HepG2 (cell line): Measurements from ENCODE around the gene GALR3. TPM values are rescaled to one million over a fixed set of nuclear protein-coding genes. Genes with fewer than 3 reads are reported as not detected.
A peak's percentile ranks its signal among the peaks of the same experiment; 100 is the strongest.

Experiments used
- ATAC-seq: fragments of 200-7000 bp; cut with Tn5 transposase; 3 replicates; pipeline ENCODE4 v1.9.1; 2020; ENCODE audit warnings: mild to moderate bottlenecking, moderate library complexity
- BruUV-seq: library from RNA; stranded (reverse); fragments of 400-500 nt; replicated peaks from 2 replicates; lab custom pipeline; 2021; lab: Mats Ljungman, UMichigan
- CTCF ChIA-PET: fragments of 300-600 bp; formaldehyde crosslinking; extraction: SDS; loops from one replicate; lab custom pipeline; 2021; ENCODE audit warnings: low total read pairs, inconsistent platforms, low intra/inter-chr PET ratio; lab: Yijun Ruan, JAX
- POLR2A ChIA-PET: fragments of 350-600 bp; sonication (Branson Sonifier 250); formaldehyde crosslinking; loops from one replicate; lab custom pipeline; 2020; ENCODE audit warnings: antibody characterized with exemption, inconsistent platforms; lab: Yijun Ruan, JAX
- DNase-seq: peaks from one replicate; pipeline ENCODE4 v3.0.0-alpha.2; 2015; ENCODE audit warnings: low spot score
- FAIRE-seq: peaks from 3 replicates; lab custom pipeline; 2011; peaks lifted over from hg19 to GRCh38; lab: Jason Lieb, UNC
- H2AFZ ChIP-seq: one replicate; pipeline ENCODE4 v1.6.1; 2011; ENCODE audit warnings: low read length, inconsistent platforms
- H3K27ac ChIP-seq: fragments of 300-600 bp; 3 replicates; pipeline ENCODE4 v1.8.0; 2011; ENCODE audit warnings: mixed run types, mild to moderate bottlenecking, mixed read lengths, low read length, inconsistent platforms; ENCODE audit not compliant: insufficient read depth; ENCODE audit errors: extremely low read length
- H3K27me3 ChIP-seq, 2 experiments: fragments of 200-600 bp in 1 of 2; 2 replicates in 1 of 2; 3 replicates in 1 of 2; pipeline versions ENCODE4 v1.6.0 to v1.8.0; 2011; ENCODE audit warnings: low read length in 2 of 2, mild to moderate bottlenecking in 2 of 2, moderate library complexity in 2 of 2, inconsistent platforms in 1 of 2; ENCODE audit not compliant: insufficient read depth in 2 of 2, control insufficient read depth in 1 of 2
- H3K36me3 ChIP-seq, 2 experiments: fragments of 200-600 bp in 1 of 2; replicated peaks in 1 of 2; 2 replicates in 1 of 2; 3 replicates in 1 of 2; pipeline versions ENCODE4 v1.5.1 to v1.8.0; 2011; ENCODE audit warnings: low read length in 2 of 2, inconsistent platforms in 1 of 2; ENCODE audit not compliant: insufficient read depth in 2 of 2, control insufficient read depth in 1 of 2
- H3K4me1 ChIP-seq: 2 replicates; pipeline ENCODE4 v1.5.1; 2012; ENCODE audit warnings: low read length, inconsistent platforms; ENCODE audit not compliant: insufficient read depth
- H3K4me2 ChIP-seq: 2 replicates; pipeline ENCODE4 v1.6.0; 2011; ENCODE audit warnings: low read depth, low read length, inconsistent platforms
- H3K4me3 ChIP-seq, 3 experiments: fragments of 200-600 bp in 1 of 3; sonication (generic), shearing (Covaris generic) in 1 of 3; replicated peaks in 1 of 3; 2 replicates each; pipeline ENCODE4 v1.5.1; 2011 to 2016; ENCODE audit warnings: low read length in 3 of 3, inconsistent platforms in 2 of 3, low read depth in 2 of 3, mild to moderate bottlenecking in 2 of 3, control low read depth in 1 of 3, mixed read lengths in 1 of 3; ENCODE audit not compliant: insufficient read depth in 1 of 3
- H3K79me2 ChIP-seq: one replicate; pipeline ENCODE4 v1.6.1; 2011; ENCODE audit warnings: low read length, inconsistent platforms; ENCODE audit not compliant: insufficient read depth
- H3K9ac ChIP-seq: 2 replicates; pipeline ENCODE4 v1.6.0; 2011; ENCODE audit warnings: mild to moderate bottlenecking, low read depth, low read length, inconsistent platforms; ENCODE audit not compliant: insufficient read depth
- H3K9me3 ChIP-seq: 2 replicates; pipeline ENCODE4 v1.5.1; 2012; ENCODE audit warnings: mild to moderate bottlenecking, low read length
- H4K20me1 ChIP-seq: 2 replicates; pipeline ENCODE4 v1.6.0; 2011; ENCODE audit warnings: inconsistent platforms, mild to moderate bottlenecking, low read length, moderate library complexity; ENCODE audit not compliant: insufficient read depth
- AHR ChIP-seq: IDR thresholded peaks from 2 replicates; pipeline ENCODE4 v1.6.1; 2018; ENCODE audit warnings: missing genetic modification reagents, missing compliant biosample characterization
- CC2D1A ChIP-seq: sonication (generic); formaldehyde crosslinking; IDR thresholded peaks from 2 replicates; pipeline ENCODE4 v1.8.1; 2023; ENCODE audit warnings: mild to moderate bottlenecking, missing genetic modification reagents
- ERF ChIP-seq: IDR thresholded peaks from 2 replicates; pipeline ENCODE4 v1.6.1; 2018; ENCODE audit warnings: missing biosample characterization, missing genetic modification reagents
- KDM1A ChIP-seq: IDR thresholded peaks from 2 replicates; pipeline ENCODE4 v1.6.1; 2016; ENCODE audit warnings: missing compliant biosample characterization
- MAX ChIP-seq: IDR thresholded peaks from 2 replicates; pipeline ENCODE4 v1.6.1; 2012; ENCODE audit warnings: inconsistent platforms
- MAZ ChIP-seq, 2 experiments: sonication (generic) in 1 of 2; formaldehyde crosslinking in 1 of 2; IDR thresholded peaks; 2 replicates each; pipeline versions ENCODE4 v1.5.0 to v1.6.1; 2012 to 2020; ENCODE audit warnings: low read depth in 2 of 2, mild to moderate bottlenecking in 2 of 2, borderline replicate concordance in 1 of 2, improper control_type of control experiment in 1 of 2, low read length in 1 of 2, missing genetic modification reagents in 1 of 2, moderate library complexity in 1 of 2
- MEF2D ChIP-seq: sonication (generic); formaldehyde crosslinking; IDR thresholded peaks from 2 replicates; pipeline ENCODE4 v1.5.1; 2020; ENCODE audit warnings: mild to moderate bottlenecking, missing genetic modification reagents
- MNT ChIP-seq: fragments of 450-650 bp; IDR thresholded peaks from 2 replicates; pipeline ENCODE4 v1.6.1; 2016
- MXI1 ChIP-seq: IDR thresholded peaks from 3 replicates; pipeline ENCODE4 v1.6.1; 2012; ENCODE audit warnings: low read depth, low read length, inconsistent platforms, borderline replicate concordance
- MYC ChIP-seq: sonication (generic); formaldehyde crosslinking; IDR thresholded peaks from 2 replicates; pipeline ENCODE4 v1.9.0; 2021; ENCODE audit warnings: missing genetic modification reagents, borderline replicate concordance
- PHF5A ChIP-seq: IDR thresholded peaks from one replicate; pipeline ENCODE4 v1.6.1; 2018; ENCODE audit warnings: low read depth, missing genetic modification reagents; ENCODE audit not compliant: unreplicated experiment
- SNAI1 ChIP-seq: sonication (generic); formaldehyde crosslinking; IDR thresholded peaks from 2 replicates; pipeline ENCODE4 v1.5.0; 2020; ENCODE audit warnings: mild to moderate bottlenecking, missing genetic modification reagents, borderline replicate concordance
- TFE3 ChIP-seq: IDR thresholded peaks from 2 replicates; pipeline ENCODE4 v1.6.1; 2016
- ZEB1 ChIP-seq: IDR thresholded peaks from 2 replicates; pipeline ENCODE4 v1.6.1; 2012; ENCODE audit warnings: mild to moderate bottlenecking, low read depth, inconsistent platforms; ENCODE audit not compliant: insufficient replicate concordance
- ZNF326 ChIP-seq: sonication (generic); formaldehyde crosslinking; IDR thresholded peaks from 2 replicates; pipeline ENCODE4 v1.4.0; 2020; ENCODE audit warnings: missing genetic modification reagents, borderline replicate concordance
- ZNF329 ChIP-seq: sonication (generic); formaldehyde crosslinking; IDR thresholded peaks from 2 replicates; pipeline ENCODE4 v1.9.0; 2021; ENCODE audit warnings: low read depth, mild to moderate bottlenecking, missing genetic modification reagents
- ZNF550 ChIP-seq: sonication (generic); formaldehyde crosslinking; IDR thresholded peaks from 2 replicates; pipeline ENCODE4 v1.4.0; 2020; ENCODE audit warnings: mild to moderate bottlenecking, missing genetic modification reagents, borderline replicate concordance
- ZNF569 ChIP-seq: sonication (generic); formaldehyde crosslinking; IDR thresholded peaks from 2 replicates; pipeline ENCODE4 v1.5.0; 2020; ENCODE audit warnings: mild to moderate bottlenecking, missing genetic modification reagents, moderate library complexity, borderline replicate concordance
- ZNF629 ChIP-seq: sonication (generic); formaldehyde crosslinking; conservative IDR thresholded peaks from 2 replicates; pipeline ENCODE4 v1.5.0; 2020; ENCODE audit warnings: missing genetic modification reagents
- ZNF678 ChIP-seq: sonication (generic); formaldehyde crosslinking; IDR thresholded peaks from 2 replicates; pipeline ENCODE4 v1.4.0; 2020; ENCODE audit warnings: mild to moderate bottlenecking, missing genetic modification reagents
- ZNF75D ChIP-seq: sonication (generic); formaldehyde crosslinking; IDR thresholded peaks from 2 replicates; pipeline ENCODE4 v1.8.1; 2023; ENCODE audit warnings: missing genetic modification reagents, mild to moderate bottlenecking, borderline replicate concordance
- ZNF784 ChIP-seq: sonication (generic); formaldehyde crosslinking; IDR thresholded peaks from 2 replicates; pipeline ENCODE4 v1.5.1; 2020; ENCODE audit warnings: missing genetic modification reagents, mild to moderate bottlenecking, borderline replicate concordance
- WGBS: methylation state at CpG from one replicate; pipeline ENCODE4 v1.1.6; 2017; ENCODE audit warnings: low lambda C conversion rate; 5-methylcytosine and 5-hydroxymethylcytosine counted together
- in situ Hi-C: cut with HindIII; loops from 2 replicates; pipeline ENCODE4 v1.10.0; 2017; ENCODE audit warnings: low pct_unique_long_range_greater_than_20kb; ENCODE audit not compliant: extremely low pct_ligation_motif_present
- intact Hi-C: fragments of 100-400 bp; cut with micrococcal nuclease; formaldehyde crosslinking; loops from one replicate; pipeline ENCODE4 v1.10.0; 2022; ENCODE audit not compliant: unreplicated experiment
- polyA plus RNA-seq, 8 experiments: library from polyadenylated mRNA; depleted of rRNA in 3 of 8; stranded (reverse) in 7 of 8; unstranded in 1 of 8; fragments of >200 nt; fragmentation: Illumina TruSeq in 4 of 8; extraction: Trizol in 4 of 8; gene quantifications; 2 replicates each; pipeline versions ENCODE4 v1.2.1 to v1.2.3, GENCODE V29; 2011 to 2016; ENCODE audit warnings: low read depth in 4 of 8, missing spikeins in 1 of 8, mixed read lengths in 1 of 8; ENCODE audit not compliant: insufficient read depth in 1 of 8
- total RNA-seq, 5 experiments: library from RNA; depleted of rRNA; stranded (reverse); fragments of >200 nt; fragmentation: Illumina TruSeq; extraction: Trizol; gene quantifications; 2 replicates each; pipeline ENCODE4 v1.2.3, GENCODE V29; 2016; ENCODE audit warnings: low read depth in 1 of 5

GALR3 gene
- total and polyA plus RNA-seq, 2 of the 13 experiments (the other 11 are each of a cell fraction or from before 2014, with no cell fraction given) = 0.13 TPM; not detected in 1

GRCh38 chr22:37777122-37777687, 46.0 kb upstream of the GALR3 start:
- H3K36me3 ChIP-seq = peaks cover 0 to 8% of the 10 kb centered on the region in 2 experiments; a peak in 1 of 5 replicates
- no peaks in the 10 kb centered on the region for H4K20me1 ChIP-seq
- no peak overlapping the region for H3K9ac ChIP-seq
- DNase-seq (peak; percentile 21), FAIRE-seq (no peak), ATAC-seq (no peak)
- no peaks in the 10 kb centered on the region for H3K9me3 ChIP-seq
- in situ Hi-C loops (no loop called here), intact Hi-C loops (no loop called here)
- no peak overlapping the region for H3K4me3 ChIP-seq
- no peaks in the 10 kb centered on the region for H3K27me3 ChIP-seq
- H2AFZ ChIP-seq = no peak overlapping the region
- no peak overlapping the region for H3K4me2 ChIP-seq
- BruUV-seq = TSS peak; percentile 35
- no peak overlapping the region for H3K27ac ChIP-seq
- CTCF ChIA-PET = no interaction called here
- H3K4me1 ChIP-seq = peaks cover 49% of the 10 kb centered on the region
- H3K79me2 ChIP-seq = no peaks in the 10 kb centered on the region
- POLR2A ChIA-PET = interaction anchor here (0.7 kb wide), 2 partner anchors 25 to 96 kb away, joined by 3 to 4 read pairs; no protein-coding TSS in a partner anchor
- 42% methylated on average over 11 of the region's 11 CpGs for WGBS
- 0 out of 2 replicates have a peak, but pooled peaks have one; percentile 22 for TF ChIP-seq ERF (CRISPR knock-in tag)
- peak; percentile 79; the same call in 1 of the 3 replicates for TF ChIP-seq MXI1
- peak; percentile 94 for TF ChIP-seq ZNF629
- peak; percentile 24; the same call in 1 of the 2 replicates for TF ChIP-seq ZNF326 (CRISPR knock-in tag)
- no peak for TF ChIP-seq CC2D1A
- TF ChIP-seq TFE3 (CRISPR knock-in tag) = peak; percentile 42; the same call in 1 of the 2 replicates
- no peak for TF ChIP-seq ZNF678 (CRISPR knock-in tag)
- TF ChIP-seq SNAI1 = no peak
- TF ChIP-seq ZEB1 = peak; percentile 72
- peak; percentile 69; the same call in 1 of the 2 replicates for TF ChIP-seq KDM1A
- TF ChIP-seq MYC (CRISPR knock-in tag) = peak; percentile 69
- TF ChIP-seq MAZ (IDR thresholded peaks at IDR 0.05; ENCODE audit: borderline replicate concordance, low read depth, low read length) = no peak
- TF ChIP-seq MAZ (CRISPR knock-in tag; IDR thresholded peaks at IDR 0.05; ENCODE audit: low read depth) = no peak
- TF ChIP-seq ZNF550 (CRISPR knock-in tag) = no peak
- no peak for TF ChIP-seq ZNF784 (CRISPR knock-in tag)
- TF ChIP-seq ZNF569 (CRISPR knock-in tag) = no peak
- TF ChIP-seq PHF5A (CRISPR knock-in tag) = no peak
- no peak for TF ChIP-seq MEF2D (CRISPR knock-in tag)
- peak; percentile 96 for TF ChIP-seq ZNF329 (CRISPR knock-in tag)
- no peak for TF ChIP-seq ZNF75D (CRISPR knock-in tag)
- peak; percentile 69 for TF ChIP-seq MNT
- TF ChIP-seq AHR (CRISPR knock-in tag) = no peak
- peak; percentile 84 for TF ChIP-seq MAX
